ENCODE results near the gene RPS2.
"Not testable (repeated sequence)": the region's sequence is repeated elsewhere in the genome, so short reads cannot be mapped to it uniquely, and the experiment has no call there.

The RPS2 gene

DNA sequence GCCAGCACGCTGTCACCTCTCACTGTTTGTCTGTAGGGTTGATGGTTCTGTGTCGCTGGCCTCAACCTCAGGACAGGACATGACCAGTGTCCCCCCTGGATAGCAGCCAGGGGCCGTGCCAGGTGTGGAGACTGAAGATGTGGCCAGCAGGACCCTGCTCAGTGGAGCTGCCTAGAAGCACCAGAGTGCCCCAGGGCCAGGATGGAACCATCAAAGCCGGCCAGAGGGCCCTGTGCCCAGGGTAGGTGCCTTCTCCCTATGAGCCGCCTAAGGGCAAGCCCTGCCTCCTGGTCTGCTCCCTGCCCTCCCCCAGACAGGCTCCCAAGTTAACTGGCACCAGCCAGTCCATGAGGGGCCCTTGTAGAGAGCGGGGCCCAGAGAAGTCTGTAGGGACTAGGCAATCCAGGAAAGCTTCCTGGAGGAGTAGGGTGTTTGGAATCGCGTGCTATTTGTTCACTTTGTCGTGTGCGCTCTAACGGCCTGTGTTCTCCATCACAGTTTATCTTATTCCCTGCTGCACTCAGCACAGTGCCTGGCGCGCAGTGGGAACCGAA, 5.8 kb downstream of the RPS2 start:
- no peaks in the 10 kb centered on the region; the same call in 1 of the 2 replicates for H3K4me1 ChIP-seq (ENCODE audit: control insufficient read depth, insufficient read depth, low read length)
- ChIA-PET CTCF (interaction anchor here (0.7 to 2.1 kb wide), 4 partner anchors 13 to 57 kb away, joined by 3 to 4 read pairs (median 3); no protein-coding TSS in a partner anchor), POLR2A (no interaction called here)
- no peak overlapping the region for H3K4me3 ChIP-seq (ENCODE audit: low read depth, low read length)
- peaks cover 0 to 29% of the 10 kb centered on the region in 2 experiments; a peak in 1 of 3 replicates for H3K36me3 ChIP-seq (ENCODE audit: control insufficient read depth in 2 of 2, insufficient read depth in 1 of 2, low read length in 2 of 2)
- no peaks in the 10 kb centered on the region for H3K9me3 ChIP-seq (ENCODE audit: control insufficient read depth, insufficient read depth, low read depth, low read length)
- peak overlapping the region; percentile 96; the same call in 1 of the 2 replicates for H3K27ac ChIP-seq (ENCODE audit: extremely low read depth, low read depth, low read length)
- TF ChIP-seq PRDM4 (tag by site-specific recombination; IDR thresholded peaks at IDR 0.05) (peak; percentile 82), ZNF621 (tag by site-specific recombination; IDR thresholded peaks at IDR 0.05) (no peak), ZNF133 (tag by site-specific recombination; IDR thresholded peaks at IDR 0.05) (no peak), ZNF624 (tag by site-specific recombination; IDR thresholded peaks at IDR 0.05) (no peak), ZNF664 (tag by site-specific recombination; IDR thresholded peaks at IDR 0.05) (peak; percentile 43; the same call in 1 of the 2 replicates), ZNF580 (tag by site-specific recombination; IDR thresholded peaks at IDR 0.05) (no peak), ZBTB44 (tag by site-specific recombination; IDR thresholded peaks at IDR 0.05) (no peak), KLF16 (tag by site-specific recombination; IDR thresholded peaks at IDR 0.05) (no peak), ZNF600 (tag by site-specific recombination; IDR thresholded peaks at IDR 0.05) (no peak), GFI1B (tag by site-specific recombination; IDR thresholded peaks at IDR 0.05) (no peak), ZNF37A (tag by site-specific recombination; IDR thresholded peaks at IDR 0.05) (no peak), ZNF768 (tag by site-specific recombination; IDR thresholded peaks at IDR 0.05) (no peak), PRDM1 (tag by site-specific recombination; IDR thresholded peaks at IDR 0.05) (no peak), ZNF48 (tag by site-specific recombination; IDR thresholded peaks at IDR 0.05) (no peak)
- TF ChIP-seq, protein P1, sequence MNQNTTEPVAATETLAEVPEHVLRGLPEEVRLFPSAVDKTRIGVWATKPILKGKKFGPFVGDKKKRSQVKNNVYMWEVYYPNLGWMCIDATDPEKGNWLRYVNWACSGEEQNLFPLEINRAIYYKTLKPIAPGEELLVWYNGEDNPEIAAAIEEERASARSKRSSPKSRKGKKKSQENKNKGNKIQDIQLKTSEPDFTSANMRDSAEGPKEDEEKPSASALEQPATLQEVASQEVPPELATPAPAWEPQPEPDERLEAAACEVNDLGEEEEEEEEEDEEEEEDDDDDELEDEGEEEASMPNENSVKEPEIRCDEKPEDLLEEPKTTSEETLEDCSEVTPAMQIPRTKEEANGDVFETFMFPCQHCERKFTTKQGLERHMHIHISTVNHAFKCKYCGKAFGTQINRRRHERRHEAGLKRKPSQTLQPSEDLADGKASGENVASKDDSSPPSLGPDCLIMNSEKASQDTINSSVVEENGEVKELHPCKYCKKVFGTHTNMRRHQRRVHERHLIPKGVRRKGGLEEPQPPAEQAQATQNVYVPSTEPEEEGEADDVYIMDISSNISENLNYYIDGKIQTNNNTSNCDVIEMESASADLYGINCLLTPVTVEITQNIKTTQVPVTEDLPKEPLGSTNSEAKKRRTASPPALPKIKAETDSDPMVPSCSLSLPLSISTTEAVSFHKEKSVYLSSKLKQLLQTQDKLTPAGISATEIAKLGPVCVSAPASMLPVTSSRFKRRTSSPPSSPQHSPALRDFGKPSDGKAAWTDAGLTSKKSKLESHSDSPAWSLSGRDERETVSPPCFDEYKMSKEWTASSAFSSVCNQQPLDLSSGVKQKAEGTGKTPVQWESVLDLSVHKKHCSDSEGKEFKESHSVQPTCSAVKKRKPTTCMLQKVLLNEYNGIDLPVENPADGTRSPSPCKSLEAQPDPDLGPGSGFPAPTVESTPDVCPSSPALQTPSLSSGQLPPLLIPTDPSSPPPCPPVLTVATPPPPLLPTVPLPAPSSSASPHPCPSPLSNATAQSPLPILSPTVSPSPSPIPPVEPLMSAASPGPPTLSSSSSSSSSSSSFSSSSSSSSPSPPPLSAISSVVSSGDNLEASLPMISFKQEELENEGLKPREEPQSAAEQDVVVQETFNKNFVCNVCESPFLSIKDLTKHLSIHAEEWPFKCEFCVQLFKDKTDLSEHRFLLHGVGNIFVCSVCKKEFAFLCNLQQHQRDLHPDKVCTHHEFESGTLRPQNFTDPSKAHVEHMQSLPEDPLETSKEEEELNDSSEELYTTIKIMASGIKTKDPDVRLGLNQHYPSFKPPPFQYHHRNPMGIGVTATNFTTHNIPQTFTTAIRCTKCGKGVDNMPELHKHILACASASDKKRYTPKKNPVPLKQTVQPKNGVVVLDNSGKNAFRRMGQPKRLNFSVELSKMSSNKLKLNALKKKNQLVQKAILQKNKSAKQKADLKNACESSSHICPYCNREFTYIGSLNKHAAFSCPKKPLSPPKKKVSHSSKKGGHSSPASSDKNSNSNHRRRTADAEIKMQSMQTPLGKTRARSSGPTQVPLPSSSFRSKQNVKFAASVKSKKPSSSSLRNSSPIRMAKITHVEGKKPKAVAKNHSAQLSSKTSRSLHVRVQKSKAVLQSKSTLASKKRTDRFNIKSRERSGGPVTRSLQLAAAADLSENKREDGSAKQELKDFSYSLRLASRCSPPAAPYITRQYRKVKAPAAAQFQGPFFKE (tag by site-specific recombination; IDR thresholded peaks at IDR 0.05; ENCODE audit: borderline replicate concordance) = no peak

DNA sequence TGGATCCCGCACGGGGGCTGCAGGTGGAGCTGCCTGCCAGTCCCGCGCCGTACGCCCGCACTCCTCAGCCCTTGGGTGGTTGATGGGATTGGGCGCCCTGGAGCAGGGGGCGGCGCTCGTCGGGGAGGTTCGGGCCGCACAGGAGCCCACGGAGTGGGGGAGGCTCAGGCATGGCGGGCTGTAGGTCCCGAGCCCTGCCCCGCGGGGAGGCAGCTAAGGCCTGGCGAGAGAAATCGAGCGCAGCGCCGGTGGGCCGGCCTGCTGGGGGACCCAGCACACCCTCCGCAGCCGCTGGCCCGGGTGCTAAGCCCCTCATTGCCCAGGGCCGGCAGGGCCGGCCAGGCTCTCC, 6.5 kb downstream of the RPS2 start:
- peaks cover 0 to 22% of the 10 kb centered on the region in 2 experiments; a peak in 1 of 3 replicates for H3K36me3 ChIP-seq (ENCODE audit: control insufficient read depth in 2 of 2, insufficient read depth in 1 of 2, low read length in 2 of 2)
- H3K9me3 ChIP-seq (ENCODE audit: control insufficient read depth, insufficient read depth, low read depth, low read length); H3K4me3 ChIP-seq (ENCODE audit: low read depth, low read length); H3K27ac ChIP-seq (ENCODE audit: extremely low read depth, low read depth, low read length); H3K4me1 ChIP-seq (ENCODE audit: control insufficient read depth, insufficient read depth, low read length): not testable (repeated sequence)
- CTCF ChIA-PET = interaction anchor here (0.6 to 2.1 kb wide), 7 partner anchors 13 to 240 kb away, joined by 3 to 4 read pairs (median 3); partner anchors contain the start of gene MSRB1
- POLR2A ChIA-PET = interaction anchor here (0.6 to 1.3 kb wide), 6 partner anchors 15 to 1616 kb away, joined by 3 to 8 read pairs (median 4); partner anchors contain the start of genes MSRB1 and TRAF7

- not testable (repeated sequence) for H3K27ac ChIP-seq (ENCODE audit: extremely low read depth, low read depth, low read length); H3K9me3 ChIP-seq (ENCODE audit: control insufficient read depth, insufficient read depth, low read depth, low read length); H3K4me1 ChIP-seq (ENCODE audit: control insufficient read depth, insufficient read depth, low read length); H3K4me3 ChIP-seq (ENCODE audit: low read depth, low read length)
- ChIA-PET CTCF (interaction anchor here (0.6 to 2.1 kb wide), 6 partner anchors 12 to 240 kb away, joined by 3 to 4 read pairs (median 3); partner anchors contain the start of gene MSRB1), POLR2A (interaction anchor here (0.6 to 1.3 kb wide), 6 partner anchors 14 to 1615 kb away, joined by 3 to 8 read pairs (median 4); partner anchors contain the start of genes MSRB1 and TRAF7)
- peaks cover 0 to 17% of the 10 kb centered on the region in 2 experiments; a peak in 1 of 3 replicates for H3K36me3 ChIP-seq (ENCODE audit: control insufficient read depth in 2 of 2, insufficient read depth in 1 of 2, low read length in 2 of 2)
Measured at GRCh38 chr16:1957434-1958142, 7.0 kb downstream of the RPS2 start.
